ENCODE data around the gene NSMF. TPM values are rescaled to one million over a fixed set of nuclear protein-coding genes. Genes with fewer than 3 reads are reported as not detected.

Gene NSMF
- total and polyA plus RNA-seq, 2 of the 8 experiments (the other 6 are each of a cell fraction or from before 2014, with no cell fraction given), result 56.7 to 65.1 TPM

GRCh38 chr9:137459601-137460362 lies 648 bp upstream of the NSMF start (continued):
- no peak for TF ChIP-seq GTF2F1 (IDR thresholded peaks at IDR 0.05; ENCODE audit: borderline replicate concordance, low read depth, low read length)
- TF ChIP-seq BCL11A (IDR thresholded peaks at IDR 0.05; ENCODE audit: low read depth in 2 of 2, low read length in 2 of 2), result no peak
- TF ChIP-seq SP4 (IDR thresholded peaks at IDR 0.05; ENCODE audit: low read length), result no peak
- no peak for TF ChIP-seq HDAC2 (IDR thresholded peaks at IDR 0.05; ENCODE audit: borderline replicate concordance in 1 of 2, low read depth in 2 of 2, low read length in 2 of 2)
- TF ChIP-seq RFX5 (IDR thresholded peaks at IDR 0.05; ENCODE audit: borderline replicate concordance, low read depth, low read length), result no peak
- TF ChIP-seq NANOG (IDR thresholded peaks at IDR 0.05; ENCODE audit: insufficient read depth, low read depth, low read length, poor library complexity, severe bottlenecking), result no peak
- TF ChIP-seq CTBP2 (IDR thresholded peaks at IDR 0.05; ENCODE audit: borderline replicate concordance, insufficient read depth, insufficient read length, low read length), result no peak
- no peak for TF ChIP-seq BACH1 (IDR thresholded peaks at IDR 0.05; ENCODE audit: low read length)
- no peak for TF ChIP-seq SP2 (IDR thresholded peaks at IDR 0.05; ENCODE audit: low read length)
- TF ChIP-seq ZNF274 (IDR thresholded peaks at IDR 0.05; ENCODE audit: borderline replicate concordance, extremely low read depth, low read length), result no peak
- no peak for TF ChIP-seq KDM5A (IDR thresholded peaks at IDR 0.05; ENCODE audit: low read length)
- TF ChIP-seq, protein P1, sequence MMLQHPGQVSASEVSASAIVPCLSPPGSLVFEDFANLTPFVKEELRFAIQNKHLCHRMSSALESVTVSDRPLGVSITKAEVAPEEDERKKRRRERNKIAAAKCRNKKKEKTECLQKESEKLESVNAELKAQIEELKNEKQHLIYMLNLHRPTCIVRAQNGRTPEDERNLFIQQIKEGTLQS (IDR thresholded peaks at IDR 0.05; ENCODE audit: insufficient read depth, low read depth, low read length), result no peak
- no peak for TF ChIP-seq POLR2A (IDR thresholded peaks at IDR 0.05; ENCODE audit: control extremely low read depth in 1 of 2, low read depth in 2 of 2, low read length in 2 of 2)

Measured in H1 (cell line).